Vagina (tissue), 2 donors: ENCODE measurements around the gene ACAA1.

Experiments used
- CTCF ChIP-seq, 3 experiments: fragments of 450-650 bp in 2 of 3; fragments of 200-600 bp in 1 of 3; sonication (generic) in 1 of 3; IDR thresholded peaks; one replicate each; pipeline ENCODE4 v1.5.1; 2017 to 2019; ENCODE audit warnings: antibody characterized with exemption in 3 of 3, mild to moderate bottlenecking in 2 of 3, moderate library complexity in 2 of 3
- POLR2A ChIP-seq, 2 donors: fragments of 450-650 bp; IDR thresholded peaks; one replicate each; pipeline ENCODE4 v1.6.1; 2017; ENCODE audit warnings: antibody characterized with exemption in 2 of 2, mild to moderate bottlenecking in 2 of 2, moderate library complexity in 2 of 2

- TF ChIP-seq CTCF (IDR thresholded peaks at IDR 0.05) (no peak), POLR2A (IDR thresholded peaks at IDR 0.05) (no peak)
Observed at GRCh38 chr3:38146504-38146903, 9.6 kb upstream of the ACAA1 start.
